GM12878 (cell line): Measurements from ENCODE around the gene RORB. TPM values are rescaled to one million over a fixed set of nuclear protein-coding genes. Genes with fewer than 3 reads are reported as not detected.

Experiments
- ATAC-seq: fragments of 200-7000 bp; cut with Tn5 transposase; 3 replicates; pipeline ENCODE4 v1.9.1; 2020; ENCODE audit warnings: mild to moderate bottlenecking, moderate library complexity
- BruUV-seq: library from RNA; stranded (reverse); fragments of 400-500 nt; replicated peaks from 2 replicates; lab custom pipeline; 2021; lab: Mats Ljungman, UMichigan
- CTCF ChIA-PET: fragments of 300-600 bp; sonication (Branson Sonifier 250); formaldehyde crosslinking; extraction: SDS; loops from one replicate; lab custom pipeline; 2021; ENCODE audit warnings: inconsistent platforms; lab: Yijun Ruan, JAX
- POLR2A ChIA-PET: fragments of 350-600 bp; formaldehyde crosslinking; extraction: SDS; loops from one replicate; lab custom pipeline; 2021; ENCODE audit warnings: inconsistent platforms; lab: Charles Lee
- RAD21 ChIA-PET: fragments of 300-600 bp; sonication (Branson Sonifier 250); formaldehyde crosslinking; loops from one replicate; lab custom pipeline; 2023; ENCODE audit warnings: antibody characterized with exemption; ENCODE audit not compliant: unreplicated experiment; lab: Charles Lee
- SMC1A ChIA-PET: fragments of 300-600 bp; sonication (Branson Sonifier 250); formaldehyde crosslinking; loops from one replicate; lab custom pipeline; 2023; ENCODE audit not compliant: unreplicated experiment, uncharacterized antibody; lab: Charles Lee
- DNase-seq: peaks from one replicate; pipeline ENCODE4 v3.0.0-alpha.2; 2011; ENCODE audit warnings: low read depth, low spot score
- FAIRE-seq: peaks from 3 replicates; lab custom pipeline; 2011; peaks lifted over from hg19 to GRCh38; lab: Jason Lieb, UNC
- H2AFZ ChIP-seq: 2 replicates; pipeline ENCODE4 v1.6.0; 2011; ENCODE audit warnings: low read depth, low read length, control low read depth; ENCODE audit not compliant: control insufficient read depth
- H3K27ac ChIP-seq: 2 replicates; pipeline ENCODE4 v1.5.1; 2011; ENCODE audit warnings: control low read depth; ENCODE audit not compliant: control insufficient read depth, insufficient read depth
- H3K27me3 ChIP-seq, 2 experiments: replicated peaks in 1 of 2; 2 replicates each; pipeline versions ENCODE4 v1.6.0 to v1.6.1; 2011; ENCODE audit warnings: low read length in 1 of 2; ENCODE audit not compliant: control insufficient read depth in 2 of 2, insufficient read depth in 2 of 2
- H3K36me3 ChIP-seq, 2 experiments: 2 replicates each; pipeline ENCODE4 v1.5.1; 2011; ENCODE audit warnings: low read length in 1 of 2; ENCODE audit not compliant: control insufficient read depth in 2 of 2, insufficient read depth in 2 of 2
- H3K4me1 ChIP-seq: 2 replicates; pipeline ENCODE4 v1.6.1; 2011; ENCODE audit warnings: mild to moderate bottlenecking, low read length, moderate library complexity, mixed read lengths; ENCODE audit not compliant: control insufficient read depth, insufficient read depth
- H3K4me2 ChIP-seq: 2 replicates; pipeline ENCODE4 v1.6.0; 2011; ENCODE audit warnings: control low read depth; ENCODE audit not compliant: control insufficient read depth, insufficient read depth
- H3K4me3 ChIP-seq: fragments of 200-600 bp; sonication (generic); 2 replicates; pipeline ENCODE4 v1.5.1; 2016
- H3K79me2 ChIP-seq: 2 replicates; pipeline ENCODE4 v1.6.0; 2011; ENCODE audit warnings: low read length; ENCODE audit not compliant: control insufficient read depth, insufficient read depth
- H3K9ac ChIP-seq: 2 replicates; pipeline ENCODE4 v1.8.0; 2011; ENCODE audit warnings: low read length, control low read depth, mixed read lengths; ENCODE audit not compliant: control insufficient read depth, insufficient read depth
- H3K9me3 ChIP-seq: replicated peaks from 3 replicates; pipeline ENCODE4 v1.5.1; 2011; ENCODE audit warnings: mild to moderate bottlenecking, low read length; ENCODE audit not compliant: control insufficient read depth, insufficient read depth
- H4K20me1 ChIP-seq: 2 replicates; pipeline ENCODE4 v1.6.0; 2011; ENCODE audit not compliant: control insufficient read depth, insufficient read depth
- BRCA1 ChIP-seq: IDR thresholded peaks from 2 replicates; pipeline ENCODE4 v1.6.1; 2011; ENCODE audit warnings: low read depth, low read length, improper control_type of control experiment
- EP300 ChIP-seq, 2 experiments: fragments of 150-350 bp in 1 of 2; IDR thresholded peaks; 2 replicates each; pipeline ENCODE4 v1.6.1; 2011 to 2012; ENCODE audit warnings: low read depth in 2 of 2, low read length in 2 of 2, borderline replicate concordance in 1 of 2, improper control_type of control experiment in 1 of 2, inconsistent platforms in 1 of 2; ENCODE audit not compliant: control insufficient read depth in 1 of 2
- ETV6 ChIP-seq, 2 experiments: fragments of 450-650 bp in 1 of 2; IDR thresholded peaks in 1 of 2; conservative IDR thresholded peaks in 1 of 2; 2 replicates each; pipeline ENCODE4 v1.6.1; 2014; ENCODE audit warnings: antibody characterized with exemption in 1 of 2, borderline replicate concordance in 1 of 2, low read depth in 1 of 2, mild to moderate bottlenecking in 1 of 2, moderate library complexity in 1 of 2
- MYC ChIP-seq: IDR thresholded peaks from 2 replicates; pipeline ENCODE4 v1.6.1; 2011; ENCODE audit warnings: mild to moderate bottlenecking, low read length, moderate library complexity, inconsistent platforms; ENCODE audit not compliant: insufficient read depth, insufficient replicate concordance, insufficient read length, severe bottlenecking
- NFXL1 ChIP-seq: fragments of 450-650 bp; IDR thresholded peaks from 2 replicates; pipeline ENCODE4 v1.6.1; 2017; ENCODE audit warnings: antibody characterized with exemption, mild to moderate bottlenecking, borderline replicate concordance
- NR2C1 ChIP-seq: fragments of 450-650 bp; IDR thresholded peaks from 2 replicates; pipeline ENCODE4 v1.6.1; 2017; ENCODE audit warnings: antibody characterized with exemption, mild to moderate bottlenecking, moderate library complexity
- RBBP5 ChIP-seq: fragments of 200-600 bp; sonication (generic); conservative IDR thresholded peaks from 2 replicates; pipeline ENCODE4 v1.6.1; 2016
- REST ChIP-seq: IDR thresholded peaks from 2 replicates; pipeline ENCODE4 v1.6.1; 2012; ENCODE audit warnings: mild to moderate bottlenecking, low read depth, low read length
- SIX5 ChIP-seq: IDR thresholded peaks from 2 replicates; pipeline ENCODE4 v1.6.1; 2011; ENCODE audit warnings: mild to moderate bottlenecking, low read depth, low read length, moderate library complexity; ENCODE audit not compliant: severe bottlenecking
- WRNIP1 ChIP-seq: IDR thresholded peaks from 2 replicates; pipeline ENCODE4 v1.6.1; 2011; ENCODE audit warnings: low read depth, low read length, improper control_type of control experiment, borderline replicate concordance
- ZBTB11 ChIP-seq: fragments of 450-650 bp; formaldehyde crosslinking; IDR thresholded peaks from 2 replicates; pipeline ENCODE4 v1.5.0; 2022; ENCODE audit warnings: mild to moderate bottlenecking, missing genetic modification characterization
- ZNF687 ChIP-seq: fragments of 450-650 bp; IDR thresholded peaks from 2 replicates; pipeline ENCODE4 v1.6.1; 2017; ENCODE audit warnings: mild to moderate bottlenecking, moderate library complexity
- WGBS: methylation state at CpG from one replicate; pipeline ENCODE4 v1.1.6; 2016; ENCODE audit warnings: low lambda C conversion rate; ENCODE audit not compliant: insufficient replicate concordance, insufficient coverage; ENCODE audit errors: missing lambda C conversion rate; 5-methylcytosine and 5-hydroxymethylcytosine counted together
- in situ Hi-C: fragments of 300-500 bp; cut with MboI; formaldehyde crosslinking; loops from 9 replicates; pipeline ENCODE4 v1.14.3; 2018; ENCODE audit warnings: mixed read lengths
- intact Hi-C: fragments of 100-400 bp; cut with micrococcal nuclease; formaldehyde crosslinking; loops from one replicate; pipeline ENCODE4 v1.14.2; 2022; ENCODE audit not compliant: unreplicated experiment
- polyA plus RNA-seq, 11 experiments: library from polyadenylated mRNA; depleted of rRNA in 4 of 11; unstranded in 6 of 11; stranded (reverse) in 5 of 11; fragments of >200 nt; fragmentation: Nextera tagmentation in 4 of 11; fragmentation: Illumina TruSeq in 1 of 11; extraction: Ambion mirVana in 4 of 11; extraction: Trizol in 1 of 11; gene quantifications; 1 replicate in 1 of 11; 2 replicates in 10 of 11; pipeline versions ENCODE4 v1.2.1 to v1.2.3, GENCODE V29; 2011 to 2016; ENCODE audit warnings: inconsistent platforms in 2 of 11, missing spikeins in 2 of 11, low read depth in 1 of 11
- total RNA-seq, 4 experiments: library from RNA; depleted of rRNA in 3 of 4; stranded (reverse); fragments of >200 nt in 3 of 4; fragmentation: Illumina TruSeq in 1 of 4; extraction: Trizol in 1 of 4; gene quantifications; 2 replicates each; pipeline versions ENCODE4 v1.2.1 to v1.2.3, GENCODE V29; 2013 to 2021

Gene RORB
- total and polyA plus RNA-seq, 10 of the 15 experiments (the other 5 are each of a cell fraction or from before 2014, with no cell fraction given): under 0.01 to 0.01 TPM; not detected in 8

GRCh38 chr9:74726581-74726980 is 229.4 kb downstream of the RORB start:
- H3K36me3 ChIP-seq: no peaks in the 10 kb centered on the region
- no peaks in the 10 kb centered on the region for H3K79me2 ChIP-seq
- H3K9me3 ChIP-seq: no peaks in the 10 kb centered on the region
- H3K27ac ChIP-seq: no peak overlapping the region
- FAIRE-seq (no peak), ATAC-seq (no peak), DNase-seq (no peak)
- H3K27me3 ChIP-seq: peaks cover 0 to 1% of the 10 kb centered on the region in 2 experiments; a peak in 1 of 4 replicates
- BruUV-seq: no TSS peak
- H2AFZ ChIP-seq: no peak overlapping the region
- H3K9ac ChIP-seq: no peak overlapping the region
- ChIA-PET SMC1A (no interaction called here), RAD21 (no interaction called here), POLR2A (interaction anchor here (0.6 kb wide), 1 partner anchor 10 kb away, joined by 9 read pairs; no protein-coding TSS in a partner anchor), CTCF (interaction anchor here (0.8 kb wide), 1 partner anchor 16 kb away, joined by 3 read pairs; no protein-coding TSS in a partner anchor)
- no peak overlapping the region for H3K4me3 ChIP-seq
- in situ Hi-C loops (loop anchor here (25.0 kb wide), 1 partner anchor 1039 kb away; no protein-coding TSS in a partner anchor), intact Hi-C loops (no loop called here)
- H4K20me1 ChIP-seq: no peaks in the 10 kb centered on the region
- H3K4me1 ChIP-seq: no peaks in the 10 kb centered on the region
- H3K4me2 ChIP-seq: no peak overlapping the region
- 76% methylated on average over 3 of the region's 3 CpGs for WGBS
- TF ChIP-seq ZNF687: no peak
- TF ChIP-seq EP300 (IDR thresholded peaks at IDR 0.05; ENCODE audit: borderline replicate concordance in 1 of 2, control insufficient read depth in 1 of 2, low read depth in 2 of 2, low read length in 2 of 2): no peak
- no peak for TF ChIP-seq ETV6 (conservative IDR thresholded peaks at IDR 0.05 in 1 of 2, IDR thresholded peaks at IDR 0.05 in 1 of 2; ENCODE audit: borderline replicate concordance in 1 of 2, low read depth in 1 of 2)
- TF ChIP-seq ZBTB11 (CRISPR knock-in tag): no peak
- no peak for TF ChIP-seq REST
- TF ChIP-seq NR2C1: no peak
- no peak for TF ChIP-seq NFXL1
- no peak for TF ChIP-seq SIX5
- TF ChIP-seq MYC: no peak
- TF ChIP-seq RBBP5: no peak
- TF ChIP-seq BRCA1: no peak
- no peak for TF ChIP-seq WRNIP1
